Pons (tissue), 1 donor: Measurements from ENCODE around the gene PTPRM.

ENCODE experiments used
- DNase-seq: peaks from one replicate; pipeline ENCODE4 v3.0.0-alpha.2; 2016; ENCODE audit warnings: low spot score

Gene PTPRM

GRCh38 chr18:7600036-7600435 lies 32.9 kb downstream of the PTPRM start:
- no peak for DNase-seq

- DNase-seq: no peak
Observed at GRCh38 chr18:7600528-7601245, 33.6 kb downstream of the PTPRM start.

GRCh38 chr18:7601246-7601615 lies 34.1 kb downstream of the PTPRM start:
- DNase-seq: no peak

GRCh38 chr18:7601936-7602335 lies 34.8 kb downstream of the PTPRM start:
- DNase-seq: no peak

- DNase-seq: peak; percentile 2
Observed at GRCh38 chr18:7603259-7604000, 36.3 kb downstream of the PTPRM start.

GRCh38 chr18:7604361-7604760 lies 37.2 kb downstream of the PTPRM start:
- no peak for DNase-seq

GRCh38 chr18:7605705-7606104 lies 38.6 kb downstream of the PTPRM start:
- no peak for DNase-seq

GRCh38 chr18:7607540-7608173 lies 40.5 kb downstream of the PTPRM start:
- DNase-seq: no peak

GRCh38 chr18:7608174-7608550 lies 41.0 kb downstream of the PTPRM start:
- DNase-seq: no peak

- DNase-seq: no peak
Observed at GRCh38 chr18:7608781-7609201, 41.7 kb downstream of the PTPRM start.

GRCh38 chr18:7609617-7610016 lies 42.5 kb downstream of the PTPRM start:
- no peak for DNase-seq

- no peak for DNase-seq
Observed at GRCh38 chr18:7614042-7614441, 46.9 kb downstream of the PTPRM start.

- no peak for DNase-seq
Observed at GRCh38 chr18:7615840-7616239, 48.7 kb downstream of the PTPRM start.

- no peak for DNase-seq
Observed at GRCh38 chr18:7616661-7617060, 49.5 kb downstream of the PTPRM start.

- DNase-seq: peak; percentile 7
Observed at GRCh38 chr18:7617738-7618422, 50.8 kb downstream of the PTPRM start.

GRCh38 chr18:7618891-7619442 lies 51.9 kb downstream of the PTPRM start:
- DNase-seq: no peak

- DNase-seq: no peak
Observed at GRCh38 chr18:7619676-7620075, 52.6 kb downstream of the PTPRM start.

- no peak for DNase-seq
Observed at GRCh38 chr18:7622721-7623120, 55.6 kb downstream of the PTPRM start.

- DNase-seq: no peak
Observed at GRCh38 chr18:7623681-7624080, 56.6 kb downstream of the PTPRM start.

GRCh38 chr18:7624697-7625096 lies 57.6 kb downstream of the PTPRM start:
- no peak for DNase-seq

- no peak for DNase-seq
Observed at GRCh38 chr18:7626175-7626921, 59.2 kb downstream of the PTPRM start.
